Skeletal muscle cell (primary cell): ENCODE measurements around the gene PRRT4.

Source experiments
- DNase-seq: peaks from one replicate; pipeline ENCODE4 v3.0.0-alpha.2; 2010; ENCODE audit warnings: low read depth
- H3K4me3 ChIP-seq: 2 replicates; pipeline ENCODE4 v1.5.1; 2011; ENCODE audit warnings: low read depth, mild to moderate bottlenecking, control low read depth, low read length, moderate library complexity

PRRT4 gene

GRCh38 chr7:128361411-128362379, at the start of gene PRRT4:
PRRT4 (minus strand) TSS chr7:128361690.
- peak within 1 kb of the TSS; percentile 49 for H3K4me3 ChIP-seq
- DNase-seq = no peak

- no peak for DNase-seq
- peak overlapping the region; percentile 61 for H3K4me3 ChIP-seq
Observed at GRCh38 chr7:128410451-128410753, 48.9 kb upstream of the PRRT4 start.

GRCh38 chr7:128409596-128410450, 48.3 kb upstream of the PRRT4 start, which contains the start of gene IMPDH1:
IMPDH1 (minus strand) TSS chr7:128409982; CDS start chr7:128409901, 81 bp downstream.
- DNase-seq = peak; percentile 80
- peak within 1 kb of the TSS; percentile 61 for H3K4me3 ChIP-seq

- H3K4me3 ChIP-seq = peak overlapping the region; percentile 61
- no peak for DNase-seq
Observed at GRCh38 chr7:128408709-128409595, 47.5 kb upstream of the PRRT4 start.

- DNase-seq = no peak
- peak overlapping the region; percentile 61 for H3K4me3 ChIP-seq
Observed at GRCh38 chr7:128407751-128408708, 46.5 kb upstream of the PRRT4 start.

GRCh38 chr7:128407233-128407589, 45.7 kb upstream of the PRRT4 start:
- H3K4me3 ChIP-seq = no peak overlapping the region
- no peak for DNase-seq

GRCh38 chr7:128406314-128407232, 45.1 kb upstream of the PRRT4 start:
- no peak for DNase-seq
- H3K4me3 ChIP-seq = no peak overlapping the region

GRCh38 chr7:128405471-128406313, 44.2 kb upstream of the PRRT4 start:
- peak overlapping the region; percentile 79 for H3K4me3 ChIP-seq
- DNase-seq = no peak

GRCh38 chr7:128404886-128405470, 43.5 kb upstream of the PRRT4 start:
- no peak for DNase-seq
- peak overlapping the region; percentile 79 for H3K4me3 ChIP-seq

GRCh38 chr7:128404143-128404681, 42.7 kb upstream of the PRRT4 start:
- no peak for DNase-seq
- H3K4me3 ChIP-seq = peak overlapping the region; percentile 79

- no peak overlapping the region for H3K4me3 ChIP-seq
- no peak for DNase-seq
Observed at GRCh38 chr7:128403676-128404075, 42.2 kb upstream of the PRRT4 start.

- H3K4me3 ChIP-seq = no peak overlapping the region
- DNase-seq = no peak
Observed at GRCh38 chr7:128402356-128402755, 40.9 kb upstream of the PRRT4 start.

GRCh38 chr7:128400566-128400965, 39.1 kb upstream of the PRRT4 start:
- no peak overlapping the region for H3K4me3 ChIP-seq
- no peak for DNase-seq

GRCh38 chr7:128399991-128400390, 38.5 kb upstream of the PRRT4 start:
- DNase-seq = no peak

GRCh38 chr7:128398841-128399135, 37.3 kb upstream of the PRRT4 start:
- no peak overlapping the region for H3K4me3 ChIP-seq
- DNase-seq = no peak

More at GRCh38 chr7:128399991-128400390, 38.5 kb upstream of the PRRT4 start:
- no peak overlapping the region for H3K4me3 ChIP-seq
